ENCODE data around the gene AKT2.

GRCh38 chr19:40315812-40316470 is 30.8 kb upstream of the AKT2 start:
- no peak for TF ChIP-seq GATA2 (IDR thresholded peaks at IDR 0.05; ENCODE audit: low read depth, low read length)
- TF ChIP-seq GATA3 (IDR thresholded peaks at IDR 0.05; ENCODE audit: low read depth, low read length), result no peak

Measured in SH-SY5Y (cell line).